Smooth muscle cell (in vitro differentiated cells): ENCODE results near the gene CLDN1. TPM values are rescaled to one million over a fixed set of nuclear protein-coding genes. Genes with fewer than 3 reads are reported as not detected.
"Not testable (repeated sequence)": the region's sequence is repeated elsewhere in the genome, so short reads cannot be mapped to it uniquely, and the experiment has no call there.

ENCODE experiments used
- DNase-seq: peaks from one replicate; lab custom pipeline; 2025; ENCODE audit not compliant: unreplicated experiment; lab: John Stamatoyannopoulos, UW
- H2AFZ ChIP-seq: fragments of 200-600 bp; sonication (generic); 2 replicates; pipeline ENCODE4 v1.6.0; 2016; ENCODE audit warnings: antibody characterized with exemption, low read depth, mild to moderate bottlenecking
- H3F3A ChIP-seq: fragments of 200-600 bp; sonication (generic); 2 replicates; pipeline ENCODE4 v1.6.0; 2017; ENCODE audit warnings: antibody characterized with exemption, low read depth
- H3K27ac ChIP-seq: fragments of 200-600 bp; sonication (generic); 2 replicates; pipeline ENCODE4 v1.5.1; 2016; ENCODE audit warnings: low read depth, mild to moderate bottlenecking
- H3K27me3 ChIP-seq: fragments of 200-600 bp; sonication (generic); 2 replicates; pipeline ENCODE4 v1.6.1; 2016; ENCODE audit warnings: low read depth, mild to moderate bottlenecking
- H3K36me3 ChIP-seq: fragments of 200-600 bp; sonication (generic); 2 replicates; pipeline ENCODE4 v1.5.1; 2016; ENCODE audit warnings: low read depth
- H3K4me1 ChIP-seq: fragments of 200-600 bp; sonication (generic); 2 replicates; pipeline ENCODE4 v1.5.1; 2016; ENCODE audit warnings: low read depth
- H3K4me2 ChIP-seq: fragments of 200-600 bp; sonication (generic); 2 replicates; pipeline ENCODE4 v1.6.0; 2016; ENCODE audit warnings: mild to moderate bottlenecking
- H3K4me3 ChIP-seq: fragments of 200-600 bp; sonication (generic); 2 replicates; pipeline ENCODE4 v1.5.1; 2016; ENCODE audit warnings: mild to moderate bottlenecking
- H3K79me2 ChIP-seq: fragments of 200-600 bp; sonication (generic); 2 replicates; pipeline ENCODE4 v1.6.0; 2016; ENCODE audit warnings: low read depth, mild to moderate bottlenecking
- H3K9ac ChIP-seq: fragments of 200-600 bp; sonication (generic); 2 replicates; pipeline ENCODE4 v1.6.0; 2016; ENCODE audit warnings: low read depth
- H3K9me3 ChIP-seq: fragments of 200-600 bp; sonication (generic); replicated peaks from 2 replicates; pipeline ENCODE4 v1.5.1; 2016; ENCODE audit warnings: low read depth
- H4K20me1 ChIP-seq: fragments of 200-600 bp; sonication (generic); 2 replicates; pipeline ENCODE4 v1.6.0; 2016; ENCODE audit warnings: low read depth
- CTCF ChIP-seq: fragments of 200-600 bp; sonication (generic); IDR thresholded peaks from 2 replicates; pipeline ENCODE4 v1.5.1; 2017; ENCODE audit warnings: borderline replicate concordance, mild to moderate bottlenecking, antibody characterized with exemption; ENCODE audit not compliant: insufficient read depth, poor library complexity, severe bottlenecking
- WGBS: methylation state at CpG from one replicate; pipeline ENCODE4 v1.1.7; 2016; ENCODE audit warnings: low lambda C conversion rate; 5-methylcytosine and 5-hydroxymethylcytosine counted together
- polyA plus RNA-seq: library from polyadenylated mRNA; unstranded; fragments of >200 nt; fragmentation: Nextera tagmentation; extraction: Ambion mirVana; gene quantifications from 2 replicates; pipeline ENCODE4 v1.2.1, GENCODE V29; 2016
- total RNA-seq: library from RNA; depleted of rRNA; stranded (reverse); fragments of >200 nt; gene quantifications from 2 replicates; pipeline ENCODE4 v1.2.3, GENCODE V29; 2014

The CLDN1 gene
- total and polyA plus RNA-seq, 2 experiments from 2014 or later = 3.8 to 30.5 TPM

- H3K27ac ChIP-seq = no peak overlapping the region
- TF ChIP-seq CTCF = no peak
- no peak overlapping the region for H3K4me3 ChIP-seq
- no peaks in the 10 kb centered on the region for H3K79me2 ChIP-seq
- H3K4me2 ChIP-seq = no peak overlapping the region
- no peak overlapping the region for H3K9ac ChIP-seq
- no peak for DNase-seq
- H3F3A ChIP-seq = no peaks in the 10 kb centered on the region
- no peaks in the 10 kb centered on the region for H3K9me3 ChIP-seq
- H3K36me3 ChIP-seq = no peaks in the 10 kb centered on the region
- no peaks in the 10 kb centered on the region for H3K4me1 ChIP-seq
- H4K20me1 ChIP-seq = no peaks in the 10 kb centered on the region
- no peak overlapping the region for H2AFZ ChIP-seq
- H3K27me3 ChIP-seq = no peaks in the 10 kb centered on the region
Measured at GRCh38 chr3:190279690-190280089, 42.6 kb downstream of the CLDN1 start.

- H3K4me1 ChIP-seq = no peaks in the 10 kb centered on the region
- H4K20me1 ChIP-seq = no peaks in the 10 kb centered on the region
- no peak overlapping the region for H2AFZ ChIP-seq
- TF ChIP-seq CTCF = no peak
- 85% methylated on average over 2 of the region's 2 CpGs for WGBS
- H3K9ac ChIP-seq = no peak overlapping the region
- H3F3A ChIP-seq = no peaks in the 10 kb centered on the region
- H3K27me3 ChIP-seq = no peaks in the 10 kb centered on the region
- H3K79me2 ChIP-seq = no peaks in the 10 kb centered on the region
- no peak overlapping the region for H3K4me2 ChIP-seq
- H3K27ac ChIP-seq = no peak overlapping the region
- no peaks in the 10 kb centered on the region for H3K9me3 ChIP-seq
- H3K4me3 ChIP-seq = no peak overlapping the region
- no peaks in the 10 kb centered on the region for H3K36me3 ChIP-seq
- no peak for DNase-seq
Measured at GRCh38 chr3:190272747-190273146, 49.5 kb downstream of the CLDN1 start.

GRCh38 chr3:190269101-190269500, 53.1 kb downstream of the CLDN1 start:
- Histone ChIP-seq H3K36me3 (no peaks in the 10 kb centered on the region), H2AFZ (no peak overlapping the region), H4K20me1 (no peaks in the 10 kb centered on the region), H3K4me2 (no peak overlapping the region), H3K4me1 (no peaks in the 10 kb centered on the region), H3F3A (no peaks in the 10 kb centered on the region), H3K9me3 (no peaks in the 10 kb centered on the region), H3K4me3 (no peak overlapping the region), H3K27me3 (no peaks in the 10 kb centered on the region), H3K27ac (no peak overlapping the region), H3K79me2 (no peaks in the 10 kb centered on the region), H3K9ac (no peak overlapping the region)
- DNase-seq = no peak
- 77% methylated on average over 2 of the region's 2 CpGs for WGBS
- TF ChIP-seq CTCF = no peak

- DNase-seq, H3K9ac ChIP-seq, H4K20me1 ChIP-seq, H3F3A ChIP-seq, H3K79me2 ChIP-seq, H3K9me3 ChIP-seq, H3K4me3 ChIP-seq, H3K4me1 ChIP-seq, H3K27me3 ChIP-seq, H3K4me2 ChIP-seq, H3K27ac ChIP-seq, H3K36me3 ChIP-seq, H2AFZ ChIP-seq: not testable (repeated sequence)
- 92% methylated on average over 7 of the region's 7 CpGs for WGBS
Measured at GRCh38 chr3:190267464-190267863, 54.8 kb downstream of the CLDN1 start.
